Calu3 (cell line): ENCODE results near the gene ZC3H11A. TPM values are rescaled to one million over a fixed set of nuclear protein-coding genes. Genes with fewer than 3 reads are reported as not detected.

ENCODE experiments used
- BruUV-seq: library from RNA; stranded (reverse); fragments of 400-500 nt; replicated peaks from 2 replicates; lab custom pipeline; 2021; lab: Mats Ljungman, UMichigan
- CTCF ChIA-PET: fragments of 300-600 bp; sonication (Branson Sonifier 250); formaldehyde crosslinking; loops from one replicate; lab custom pipeline; 2022; ENCODE audit warnings: antibody characterized with exemption; lab: Charles Lee
- DNase-seq: peaks from one replicate; pipeline ENCODE4 v3.0.0; 2022
- H3K27ac Mint-ChIP-seq: one replicate; pipeline ENCODE4 v1.8.0; 2022; ENCODE audit warnings: mixed read lengths; ENCODE audit not compliant: unreplicated experiment
- H3K27me3 Mint-ChIP-seq: one replicate; pipeline ENCODE4 v1.8.0; 2022; ENCODE audit warnings: mixed read lengths; ENCODE audit not compliant: unreplicated experiment
- H3K36me3 Mint-ChIP-seq: one replicate; pipeline ENCODE4 v1.8.0; 2022; ENCODE audit warnings: mild to moderate bottlenecking, moderate library complexity, mixed read lengths; ENCODE audit not compliant: insufficient read depth, unreplicated experiment
- H3K4me1 Mint-ChIP-seq: one replicate; pipeline ENCODE4 v1.8.0; 2022; ENCODE audit warnings: mild to moderate bottlenecking, low read depth, mixed read lengths; ENCODE audit not compliant: unreplicated experiment
- H3K4me3 Mint-ChIP-seq: one replicate; pipeline ENCODE4 v1.8.0; 2022; ENCODE audit warnings: mild to moderate bottlenecking, low read depth, moderate library complexity, mixed read lengths; ENCODE audit not compliant: unreplicated experiment
- H3K9me3 Mint-ChIP-seq: one replicate; pipeline ENCODE4 v1.8.0; 2022; ENCODE audit warnings: low read depth, mixed read lengths; ENCODE audit not compliant: unreplicated experiment
- intact Hi-C: fragments of 100-400 bp; cut with micrococcal nuclease; formaldehyde crosslinking; loops from one replicate; pipeline ENCODE4 v1.10.0; 2022; ENCODE audit not compliant: unreplicated experiment
- total RNA-seq: library from RNA; stranded (reverse); gene quantifications from 2 replicates; pipeline ENCODE4 v1.2.3, GENCODE V29; 2022
- TF ChIP-seq, protein P1 (sequence below): fragments of 200-600 bp; IDR thresholded peaks from one replicate; pipeline ENCODE4 v1.8.0; 2022; ENCODE audit warnings: antibody characterized with exemption; ENCODE audit not compliant: unreplicated experiment

ZC3H11A gene
- total RNA-seq, 1 experiment from 2014 or later, result 113 TPM

DNA sequence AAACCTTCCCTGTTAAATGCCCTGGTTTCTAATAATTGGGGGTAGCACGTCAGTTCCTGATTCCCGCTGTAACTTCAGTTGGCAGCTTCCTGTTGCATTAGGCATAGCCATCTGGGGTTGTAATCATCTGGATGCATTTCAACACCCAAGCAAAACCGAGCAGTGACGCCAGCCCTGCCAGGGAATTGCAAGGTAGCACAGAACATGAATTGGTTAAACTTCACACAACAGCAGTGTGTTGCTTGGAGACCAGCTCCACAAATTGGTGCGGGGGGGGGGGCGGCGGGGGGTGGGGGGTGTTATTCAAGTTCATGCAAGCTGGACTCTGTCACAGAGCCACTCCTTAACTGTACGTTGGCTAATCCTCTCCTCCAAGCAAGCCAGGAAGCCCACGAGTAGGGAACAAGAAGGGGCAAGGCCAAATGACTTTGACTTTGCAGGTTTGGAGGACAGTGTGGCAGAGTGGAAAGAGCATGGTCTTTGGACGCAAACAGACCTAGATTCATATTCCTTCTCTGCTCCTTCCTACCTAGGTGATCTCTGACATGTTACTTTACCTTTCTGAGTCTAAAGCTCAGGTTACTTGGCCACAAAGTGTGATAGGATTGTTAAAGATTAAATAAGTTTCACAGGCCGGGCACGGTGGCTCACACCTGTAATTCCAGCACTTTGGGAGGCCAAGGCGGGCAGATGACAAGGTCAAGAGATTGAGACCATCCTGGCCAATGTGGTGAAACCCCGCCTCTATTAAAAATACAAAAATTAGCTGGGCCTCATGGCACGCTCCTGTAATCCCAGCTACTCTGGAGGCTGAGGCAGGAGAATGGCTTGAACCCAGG, 25.7 kb upstream of the ZC3H11A start:
- intact Hi-C loops, result no loop called here
- peak; percentile 70 for DNase-seq
- CTCF ChIA-PET, result interaction anchor here (0.5 to 0.6 kb wide), 3 partner anchors 211 to 729 kb away, joined by 3 to 4 read pairs (median 4); no protein-coding TSS in a partner anchor
- H3K9me3 Mint-ChIP-seq, result no peaks in the 10 kb centered on the region
- H3K27me3 Mint-ChIP-seq, result peaks cover 31% of the 10 kb centered on the region
- BruUV-seq, result no TSS peak
- TF ChIP-seq, protein P1, sequence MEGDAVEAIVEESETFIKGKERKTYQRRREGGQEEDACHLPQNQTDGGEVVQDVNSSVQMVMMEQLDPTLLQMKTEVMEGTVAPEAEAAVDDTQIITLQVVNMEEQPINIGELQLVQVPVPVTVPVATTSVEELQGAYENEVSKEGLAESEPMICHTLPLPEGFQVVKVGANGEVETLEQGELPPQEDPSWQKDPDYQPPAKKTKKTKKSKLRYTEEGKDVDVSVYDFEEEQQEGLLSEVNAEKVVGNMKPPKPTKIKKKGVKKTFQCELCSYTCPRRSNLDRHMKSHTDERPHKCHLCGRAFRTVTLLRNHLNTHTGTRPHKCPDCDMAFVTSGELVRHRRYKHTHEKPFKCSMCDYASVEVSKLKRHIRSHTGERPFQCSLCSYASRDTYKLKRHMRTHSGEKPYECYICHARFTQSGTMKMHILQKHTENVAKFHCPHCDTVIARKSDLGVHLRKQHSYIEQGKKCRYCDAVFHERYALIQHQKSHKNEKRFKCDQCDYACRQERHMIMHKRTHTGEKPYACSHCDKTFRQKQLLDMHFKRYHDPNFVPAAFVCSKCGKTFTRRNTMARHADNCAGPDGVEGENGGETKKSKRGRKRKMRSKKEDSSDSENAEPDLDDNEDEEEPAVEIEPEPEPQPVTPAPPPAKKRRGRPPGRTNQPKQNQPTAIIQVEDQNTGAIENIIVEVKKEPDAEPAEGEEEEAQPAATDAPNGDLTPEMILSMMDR, result no peak
- H3K4me1 Mint-ChIP-seq, result peaks cover 23% of the 10 kb centered on the region
- H3K27ac Mint-ChIP-seq, result peak overlapping the region; percentile 22
- H3K4me3 Mint-ChIP-seq, result peak overlapping the region; percentile 43
- no peaks in the 10 kb centered on the region for H3K36me3 Mint-ChIP-seq

DNA sequence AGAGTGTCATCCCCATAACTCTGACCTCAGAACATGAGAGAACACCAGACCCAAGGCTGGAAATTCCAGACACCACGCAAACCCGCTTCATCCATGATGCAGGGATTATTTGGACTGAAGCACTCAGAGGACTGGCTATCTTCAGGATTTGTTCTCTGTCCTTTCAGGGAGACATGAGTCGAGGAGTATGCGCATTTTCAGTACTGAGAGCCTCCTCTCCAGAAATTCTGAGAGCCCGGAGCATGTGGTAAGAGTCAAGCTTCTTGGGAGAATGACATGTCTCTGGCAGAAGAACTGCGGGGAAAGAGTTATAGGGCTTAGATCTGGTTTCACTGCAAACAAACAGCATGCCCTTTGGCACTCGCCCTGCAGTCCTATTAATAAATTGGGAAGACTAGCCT, 23.5 kb upstream of the ZC3H11A start:
- TF ChIP-seq, protein P1, result no peak
- Mint-ChIP-seq H3K27ac (no peak overlapping the region), H3K27me3 (peaks cover 25% of the 10 kb centered on the region), H3K36me3 (no peaks in the 10 kb centered on the region), H3K9me3 (no peaks in the 10 kb centered on the region), H3K4me3 (no peak overlapping the region), H3K4me1 (peaks cover 23% of the 10 kb centered on the region)
- no peak for DNase-seq
- CTCF ChIA-PET, result no interaction called here
- BruUV-seq, result no TSS peak
- intact Hi-C loops, result no loop called here

DNA sequence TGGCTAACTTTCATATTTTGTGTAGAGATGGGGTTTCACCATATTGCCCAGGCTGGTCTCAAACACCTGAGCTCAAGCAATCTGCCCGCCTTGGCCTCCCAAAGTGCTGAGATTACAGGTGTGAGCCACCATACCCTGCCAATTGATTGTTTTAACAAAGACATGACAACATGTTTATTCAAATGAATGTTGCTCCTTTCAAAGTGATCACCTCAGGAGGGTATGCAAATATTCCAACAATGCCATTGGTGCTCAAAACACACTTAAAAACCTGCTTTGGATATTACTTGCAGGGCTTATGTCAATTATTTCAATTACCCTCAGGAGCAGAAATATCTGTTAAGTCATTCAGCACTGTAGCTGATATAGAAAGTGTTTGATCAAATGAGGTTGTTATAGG, 22.6 kb upstream of the ZC3H11A start:
- intact Hi-C loops, result no loop called here
- BruUV-seq, result no TSS peak
- H3K4me3 Mint-ChIP-seq, result no peak overlapping the region
- no peaks in the 10 kb centered on the region for H3K36me3 Mint-ChIP-seq
- H3K4me1 Mint-ChIP-seq, result peaks cover 23% of the 10 kb centered on the region
- peaks cover 25% of the 10 kb centered on the region for H3K27me3 Mint-ChIP-seq
- H3K27ac Mint-ChIP-seq, result no peak overlapping the region
- CTCF ChIA-PET, result no interaction called here
- H3K9me3 Mint-ChIP-seq, result no peaks in the 10 kb centered on the region
- no peak for DNase-seq
- TF ChIP-seq, protein P1, result no peak

DNA sequence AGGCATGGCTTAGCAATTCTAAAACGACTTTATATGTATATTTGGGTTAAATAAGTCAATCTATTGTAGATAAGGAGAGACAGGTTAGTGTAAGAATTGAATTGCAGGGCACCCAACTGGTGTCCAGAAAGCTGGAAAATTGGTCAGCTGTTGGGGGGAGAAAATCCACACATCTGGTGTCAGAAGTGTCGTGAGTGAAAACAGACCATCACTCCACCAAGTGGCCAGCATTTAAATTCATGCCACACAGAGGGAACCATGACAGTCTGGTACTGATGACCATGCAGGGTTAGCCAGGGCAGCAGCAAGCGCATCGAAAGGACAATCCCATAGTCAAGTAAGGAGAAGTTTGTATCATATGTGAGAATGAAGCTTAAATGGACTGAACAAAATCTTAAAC, 18.8 kb upstream of the ZC3H11A start:
- CTCF ChIA-PET, result no interaction called here
- no TSS peak for BruUV-seq
- Mint-ChIP-seq H3K27ac (no peak overlapping the region), H3K36me3 (no peaks in the 10 kb centered on the region), H3K4me1 (no peaks in the 10 kb centered on the region), H3K9me3 (no peaks in the 10 kb centered on the region), H3K4me3 (no peak overlapping the region), H3K27me3 (peaks cover 4% of the 10 kb centered on the region)
- TF ChIP-seq, protein P1, result no peak
- intact Hi-C loops, result no loop called here
- peak; percentile 12 for DNase-seq
